Measurements from ENCODE around the gene SRRM2. TPM values are rescaled to one million over a fixed set of nuclear protein-coding genes. Genes with fewer than 3 reads are reported as not detected.
A peak's percentile ranks its signal among the peaks of the same experiment; 100 is the strongest.

The SRRM2 gene
- total RNA-seq, 4 donors from 2014 or later = 545 to 3,500 (median 1,361) TPM

DNA sequence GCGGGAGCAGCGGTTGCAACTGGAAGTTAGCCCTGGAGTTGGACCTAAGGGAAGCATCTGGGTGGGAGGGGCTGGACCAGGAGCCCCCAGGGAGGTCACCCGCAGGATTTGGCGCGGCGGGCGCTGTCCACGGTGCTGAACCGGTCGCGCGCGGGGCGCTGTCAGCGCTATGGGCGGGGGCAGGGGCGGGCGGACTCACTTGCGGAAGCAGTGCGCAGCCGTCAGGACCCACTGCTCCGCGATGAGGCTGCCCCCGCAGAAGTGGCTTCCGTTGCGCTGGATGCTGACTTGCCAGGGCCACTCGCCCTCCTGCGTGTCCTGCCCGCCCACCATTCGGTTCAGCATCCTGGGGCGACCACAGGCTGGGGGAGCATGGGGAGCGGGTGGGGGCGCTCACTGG is 36.9 kb upstream of the SRRM2 start:
- H3K9me3 ChIP-seq = no peaks in the 10 kb centered on the region
- DNase-seq = peak; percentile 60
- WGBS, 2 donors (ENCODE audit: low coverage in 1 of 2) = 3% methylated on average over 21 of the region's 33 CpGs; no CpG with 5 or more reads in 1 of the 2 donors
- H3K4me3 ChIP-seq = no peak overlapping the region
- TF ChIP-seq POLR2AphosphoS5 (IDR thresholded peaks at IDR 0.05) (no peak), POLR2A (IDR thresholded peaks at IDR 0.05) (no peak)
- intact Hi-C loops (cut with DNase I; ENCODE audit: low total_unique reads) = no loop called here
- H3K4me1 ChIP-seq = peaks cover 4 to 27% (median 15%) of the 10 kb centered on the region in 4 donors
- H3K27me3 ChIP-seq = peaks cover 19% of the 10 kb centered on the region
- no peaks in the 10 kb centered on the region for H3K36me3 ChIP-seq
- in situ Hi-C loops (cut with MboI; ENCODE audit: low pct_ligation_motif_present in 1 of 4, low pct_unique_long_range_greater_than_20kb in 1 of 4, low sequenced_read_pairs in 3 of 4) = no loop called here
- no peak overlapping the region for H3K27ac ChIP-seq

DNA sequence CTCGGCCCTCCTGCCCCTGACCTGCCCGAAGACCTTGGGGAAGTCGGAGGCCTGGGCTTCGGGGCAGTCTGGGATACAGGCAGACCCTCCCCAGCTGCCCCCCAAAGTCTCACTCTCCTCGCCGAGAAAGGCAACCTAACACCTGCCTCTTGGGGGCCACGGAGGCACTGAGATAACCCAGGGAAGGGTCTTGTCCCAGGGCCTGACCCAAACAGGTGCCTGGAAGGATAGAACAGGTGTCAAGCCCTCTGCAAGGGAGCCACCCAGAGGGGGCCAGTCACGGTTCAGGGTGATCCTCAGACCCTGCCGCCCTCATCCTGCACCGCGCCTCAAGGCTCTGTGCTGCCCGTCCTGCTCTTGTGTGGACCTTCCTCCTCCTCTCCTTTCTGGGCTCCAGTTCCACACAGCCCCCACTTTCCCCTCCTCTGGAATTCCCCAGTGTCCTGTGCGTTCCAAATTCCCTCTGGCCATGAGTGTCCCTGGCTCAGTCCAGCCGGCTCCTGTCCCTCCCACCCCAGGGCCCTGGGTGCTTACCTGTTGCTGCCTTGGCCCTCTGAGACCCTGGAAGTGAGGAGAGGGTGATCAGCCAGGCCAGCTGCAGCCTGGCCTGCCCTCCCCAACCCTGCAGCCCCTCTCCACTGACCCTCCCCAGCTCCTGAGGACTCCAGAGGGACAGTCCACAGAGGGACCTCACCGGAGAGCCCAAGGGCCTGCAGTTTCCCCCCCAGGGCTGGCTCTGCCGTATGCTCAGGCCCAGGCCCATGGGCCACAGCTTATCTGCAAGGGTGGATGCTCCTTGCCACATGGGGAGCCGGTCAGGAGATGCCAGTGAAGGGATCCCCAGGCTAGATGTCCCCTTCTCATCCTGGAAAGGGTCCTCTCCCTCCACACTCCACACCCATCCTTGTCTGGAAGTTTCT is 36.2 kb upstream of the SRRM2 start:
- H3K4me3 ChIP-seq = no peak overlapping the region
- DNase-seq = no peak
- intact Hi-C loops (cut with DNase I; ENCODE audit: low total_unique reads) (no loop called here), in situ Hi-C loops (cut with MboI; ENCODE audit: low pct_ligation_motif_present in 1 of 4, low pct_unique_long_range_greater_than_20kb in 1 of 4, low sequenced_read_pairs in 3 of 4) (no loop called here)
- no peaks in the 10 kb centered on the region for H3K36me3 ChIP-seq
- peaks cover 4 to 30% (median 18%) of the 10 kb centered on the region in 4 donors for H3K4me1 ChIP-seq
- H3K27me3 ChIP-seq = peaks cover 19% of the 10 kb centered on the region
- H3K27ac ChIP-seq = no peak overlapping the region
- H3K9me3 ChIP-seq = no peaks in the 10 kb centered on the region
- WGBS, 2 donors (ENCODE audit: low coverage in 1 of 2) = 69% methylated on average over 17 of the region's 17 CpGs; no CpG with 5 or more reads in 1 of the 2 donors
- TF ChIP-seq POLR2A (IDR thresholded peaks at IDR 0.05) (no peak), POLR2AphosphoS5 (IDR thresholded peaks at IDR 0.05) (no peak), EP300 (IDR thresholded peaks at IDR 0.05; ENCODE audit: low read depth) (no peak)
- TF ChIP-seq, protein P1, sequence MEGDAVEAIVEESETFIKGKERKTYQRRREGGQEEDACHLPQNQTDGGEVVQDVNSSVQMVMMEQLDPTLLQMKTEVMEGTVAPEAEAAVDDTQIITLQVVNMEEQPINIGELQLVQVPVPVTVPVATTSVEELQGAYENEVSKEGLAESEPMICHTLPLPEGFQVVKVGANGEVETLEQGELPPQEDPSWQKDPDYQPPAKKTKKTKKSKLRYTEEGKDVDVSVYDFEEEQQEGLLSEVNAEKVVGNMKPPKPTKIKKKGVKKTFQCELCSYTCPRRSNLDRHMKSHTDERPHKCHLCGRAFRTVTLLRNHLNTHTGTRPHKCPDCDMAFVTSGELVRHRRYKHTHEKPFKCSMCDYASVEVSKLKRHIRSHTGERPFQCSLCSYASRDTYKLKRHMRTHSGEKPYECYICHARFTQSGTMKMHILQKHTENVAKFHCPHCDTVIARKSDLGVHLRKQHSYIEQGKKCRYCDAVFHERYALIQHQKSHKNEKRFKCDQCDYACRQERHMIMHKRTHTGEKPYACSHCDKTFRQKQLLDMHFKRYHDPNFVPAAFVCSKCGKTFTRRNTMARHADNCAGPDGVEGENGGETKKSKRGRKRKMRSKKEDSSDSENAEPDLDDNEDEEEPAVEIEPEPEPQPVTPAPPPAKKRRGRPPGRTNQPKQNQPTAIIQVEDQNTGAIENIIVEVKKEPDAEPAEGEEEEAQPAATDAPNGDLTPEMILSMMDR (IDR thresholded peaks at IDR 0.05) = no peak

DNA sequence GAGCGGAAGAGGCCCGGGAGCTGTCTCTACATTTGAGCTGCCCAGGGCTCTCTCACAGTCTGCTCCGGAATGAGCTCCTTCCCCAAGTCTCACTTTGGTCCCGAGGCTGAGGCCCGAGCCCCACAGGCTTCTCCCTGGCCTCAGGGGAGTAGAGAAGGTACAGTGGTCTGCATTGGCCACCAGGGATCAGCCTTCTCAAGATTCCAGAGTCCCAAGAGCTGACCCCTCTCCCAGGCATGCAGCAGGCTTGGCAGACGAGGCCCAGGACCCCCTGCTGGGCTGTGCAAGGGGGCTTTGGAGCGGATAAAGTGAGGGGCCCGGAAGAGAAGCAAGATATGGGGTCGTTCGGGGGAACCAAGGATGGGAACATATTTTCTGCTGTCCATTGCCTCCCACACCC is 35.5 kb upstream of the SRRM2 start:
- intact Hi-C loops (cut with DNase I; ENCODE audit: low total_unique reads) = no loop called here
- no peak for TF ChIP-seq EP300 (IDR thresholded peaks at IDR 0.05; ENCODE audit: low read depth)
- no peak for TF ChIP-seq POLR2AphosphoS5 (IDR thresholded peaks at IDR 0.05)
- TF ChIP-seq, protein P1 (IDR thresholded peaks at IDR 0.05) = no peak
- TF ChIP-seq POLR2A (IDR thresholded peaks at IDR 0.05) = no peak
- H3K9me3 ChIP-seq = no peaks in the 10 kb centered on the region
- H3K4me3 ChIP-seq = no peak overlapping the region
- no peak overlapping the region for H3K27ac ChIP-seq
- DNase-seq = no peak
- WGBS, 2 donors (ENCODE audit: low coverage in 1 of 2) = 81% methylated on average over 10 of the region's 10 CpGs; no CpG with 5 or more reads in 1 of the 2 donors
- no peaks in the 10 kb centered on the region for H3K36me3 ChIP-seq
- H3K4me1 ChIP-seq = peaks cover 4 to 34% (median 23%) of the 10 kb centered on the region in 4 donors
- peaks cover 19% of the 10 kb centered on the region for H3K27me3 ChIP-seq
- in situ Hi-C loops (cut with MboI; ENCODE audit: low pct_ligation_motif_present in 1 of 4, low pct_unique_long_range_greater_than_20kb in 1 of 4, low sequenced_read_pairs in 3 of 4) = no loop called here

DNA sequence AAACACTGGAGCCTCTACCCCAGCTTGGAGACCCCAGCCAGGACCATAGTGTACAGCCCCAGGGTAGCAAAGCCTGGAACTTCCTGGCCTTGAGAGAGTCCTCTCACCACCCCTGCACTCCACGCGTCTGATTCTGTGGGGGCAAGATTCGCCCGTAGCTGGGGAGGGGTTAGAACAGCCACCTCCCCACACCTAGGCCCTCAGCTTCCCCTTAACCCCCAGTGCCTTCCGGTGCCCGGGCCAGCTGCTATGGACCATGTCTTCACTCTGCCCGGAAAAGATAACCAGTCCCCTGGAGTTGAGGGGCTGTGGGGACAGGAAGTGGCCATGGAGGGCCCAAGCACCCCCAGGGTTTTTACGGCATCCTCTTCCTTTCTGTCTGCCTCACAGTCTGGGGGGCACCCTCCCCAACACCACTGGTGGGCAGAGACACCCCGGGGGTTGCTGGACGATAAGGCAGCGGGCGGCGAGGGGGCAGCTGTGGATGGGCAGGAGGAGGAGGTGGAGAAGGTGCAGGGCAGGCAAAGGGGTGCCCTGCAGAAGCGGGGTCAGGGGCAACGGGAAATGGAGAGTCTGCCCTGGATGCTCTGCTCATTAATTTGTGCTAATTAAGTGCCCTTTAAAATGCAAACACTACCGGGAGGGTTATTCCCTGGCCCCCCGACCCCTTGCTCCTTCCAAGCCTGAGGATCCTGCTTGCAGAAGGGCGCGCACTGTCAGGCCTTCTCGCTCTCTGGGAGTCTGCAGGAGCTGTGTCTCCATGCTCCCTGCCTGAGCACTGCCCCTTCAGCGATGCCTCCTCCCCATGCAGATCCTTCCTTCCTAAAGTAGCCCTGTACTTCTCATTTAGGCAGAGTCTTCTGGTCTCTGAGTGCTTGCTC is 34.8 kb upstream of the SRRM2 start:
- H3K27me3 ChIP-seq = peaks cover 19% of the 10 kb centered on the region
- no peak overlapping the region for H3K27ac ChIP-seq
- TF ChIP-seq, protein P1 (IDR thresholded peaks at IDR 0.05) = no peak
- TF ChIP-seq POLR2AphosphoS5 (IDR thresholded peaks at IDR 0.05) = no peak
- TF ChIP-seq POLR2A (IDR thresholded peaks at IDR 0.05) = no peak
- no peak for TF ChIP-seq EP300 (IDR thresholded peaks at IDR 0.05; ENCODE audit: low read depth)
- in situ Hi-C loops (cut with MboI; ENCODE audit: low pct_ligation_motif_present in 1 of 4, low pct_unique_long_range_greater_than_20kb in 1 of 4, low sequenced_read_pairs in 3 of 4) (no loop called here), intact Hi-C loops (cut with DNase I; ENCODE audit: low total_unique reads) (no loop called here)
- 73 to 80% methylated on average over 2 to 21 of the region's 21 CpGs for WGBS, 2 donors (ENCODE audit: low coverage in 1 of 2)
- peaks cover 4 to 34% (median 23%) of the 10 kb centered on the region in 4 donors for H3K4me1 ChIP-seq
- no peaks in the 10 kb centered on the region for H3K36me3 ChIP-seq
- H3K4me3 ChIP-seq = no peak overlapping the region
- H3K9me3 ChIP-seq = no peaks in the 10 kb centered on the region
- DNase-seq = no peak

Data from transverse colon (tissue), 4 donors.